ENCODE results near the gene RHBDL3. TPM values are rescaled to one million over a fixed set of nuclear protein-coding genes. Genes with fewer than 3 reads are reported as not detected.
"Not testable (repeated sequence)": the region's sequence is repeated elsewhere in the genome, so short reads cannot be mapped to it uniquely, and the experiment has no call there.

Gene RHBDL3
- total RNA-seq, 4 donors from 2014 or later, result 0.30 TPM; not detected in 3

DNA sequence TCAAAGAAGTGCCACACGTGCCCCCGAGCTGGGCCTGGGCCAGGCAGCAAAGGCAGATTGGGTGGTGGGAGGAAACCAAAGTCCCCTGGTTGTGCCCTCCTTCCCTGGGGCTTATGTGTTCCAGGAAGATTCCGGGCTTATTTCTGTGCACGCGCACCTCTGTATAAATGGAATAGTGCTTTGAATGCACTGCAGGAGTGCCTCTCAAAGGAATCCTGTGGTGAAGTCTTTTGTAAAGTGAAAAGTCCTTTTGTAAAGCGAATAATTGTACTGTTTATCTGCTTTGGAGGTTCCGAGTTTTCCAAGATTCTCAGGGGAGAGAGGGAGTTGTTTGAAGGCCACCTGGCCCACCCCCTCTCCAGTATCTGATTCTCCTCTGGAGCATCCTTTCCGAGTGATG is 49.5 kb downstream of the RHBDL3 start:
- 66 to 81% methylated on average over 8 of the region's 8 CpGs for WGBS, 2 donors
- Histone ChIP-seq H3K36me3 (no peaks in the 10 kb centered on the region), H3K4me3 (no peak overlapping the region), H3K27ac (no peak overlapping the region), H3K4me1 (peaks cover 0 to 8% (median 0%) of the 10 kb centered on the region in 4 donors), H3K9me3 (no peaks in the 10 kb centered on the region), H3K27me3 (no peaks in the 10 kb centered on the region)
- no peak for TF ChIP-seq EP300 (IDR thresholded peaks at IDR 0.05)
- TF ChIP-seq, protein P1, sequence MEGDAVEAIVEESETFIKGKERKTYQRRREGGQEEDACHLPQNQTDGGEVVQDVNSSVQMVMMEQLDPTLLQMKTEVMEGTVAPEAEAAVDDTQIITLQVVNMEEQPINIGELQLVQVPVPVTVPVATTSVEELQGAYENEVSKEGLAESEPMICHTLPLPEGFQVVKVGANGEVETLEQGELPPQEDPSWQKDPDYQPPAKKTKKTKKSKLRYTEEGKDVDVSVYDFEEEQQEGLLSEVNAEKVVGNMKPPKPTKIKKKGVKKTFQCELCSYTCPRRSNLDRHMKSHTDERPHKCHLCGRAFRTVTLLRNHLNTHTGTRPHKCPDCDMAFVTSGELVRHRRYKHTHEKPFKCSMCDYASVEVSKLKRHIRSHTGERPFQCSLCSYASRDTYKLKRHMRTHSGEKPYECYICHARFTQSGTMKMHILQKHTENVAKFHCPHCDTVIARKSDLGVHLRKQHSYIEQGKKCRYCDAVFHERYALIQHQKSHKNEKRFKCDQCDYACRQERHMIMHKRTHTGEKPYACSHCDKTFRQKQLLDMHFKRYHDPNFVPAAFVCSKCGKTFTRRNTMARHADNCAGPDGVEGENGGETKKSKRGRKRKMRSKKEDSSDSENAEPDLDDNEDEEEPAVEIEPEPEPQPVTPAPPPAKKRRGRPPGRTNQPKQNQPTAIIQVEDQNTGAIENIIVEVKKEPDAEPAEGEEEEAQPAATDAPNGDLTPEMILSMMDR (IDR thresholded peaks at IDR 0.05), result no peak
- TF ChIP-seq POLR2A (IDR thresholded peaks at IDR 0.05), result no peak
- DNase-seq (ENCODE audit: low spot score in 2 of 2), result no peak

DNA sequence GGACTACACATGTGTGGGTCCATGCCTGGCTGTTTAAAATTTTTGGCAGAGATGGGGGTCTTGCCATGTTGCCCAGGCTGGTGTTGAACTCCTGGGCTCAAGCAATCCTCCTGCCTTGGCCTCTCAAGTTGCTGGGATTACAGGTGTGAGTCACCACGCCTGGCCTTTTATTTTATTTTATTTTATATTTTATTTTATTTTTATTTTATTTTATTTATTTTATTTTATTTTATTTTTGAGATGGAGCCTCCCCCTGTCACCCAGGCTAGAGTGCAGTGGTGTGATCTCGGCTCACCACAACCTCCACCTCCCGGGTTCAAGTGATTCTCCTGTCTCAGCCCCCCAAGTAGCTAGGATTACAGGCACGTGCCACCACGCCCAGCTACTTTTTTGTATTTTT is 51.0 kb downstream of the RHBDL3 start:
- H3K27ac ChIP-seq; H3K27me3 ChIP-seq; H3K9me3 ChIP-seq; DNase-seq (ENCODE audit: low spot score in 2 of 2); H3K36me3 ChIP-seq; H3K4me1 ChIP-seq; H3K4me3 ChIP-seq: not testable (repeated sequence)
- 93 to 95% methylated on average over 5 of the region's 5 CpGs for WGBS, 2 donors

DNA sequence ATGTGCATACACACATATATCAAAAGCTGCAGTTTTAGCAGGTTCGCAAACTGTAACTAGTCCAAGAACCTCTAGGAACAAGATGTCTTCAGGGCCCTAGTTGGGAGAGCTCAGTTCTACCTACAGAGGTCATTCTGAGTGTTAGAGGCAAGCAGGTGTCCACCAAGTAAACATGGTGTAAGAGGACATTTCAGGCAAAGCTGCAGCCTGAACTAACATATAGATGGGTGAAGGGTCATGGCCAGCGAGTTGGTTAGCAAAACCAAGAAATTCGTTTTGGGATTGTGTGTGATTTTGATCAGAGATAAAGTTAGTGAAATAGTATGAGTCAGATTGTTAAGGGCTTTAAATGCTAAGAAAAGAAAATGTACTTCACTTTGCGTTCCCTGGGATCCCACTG is 51.7 kb downstream of the RHBDL3 start:
- no peak for DNase-seq (ENCODE audit: low spot score in 2 of 2)
- 75 to 80% methylated on average over 4 of the region's 4 CpGs for WGBS, 2 donors
- H3K27ac ChIP-seq, result no peak overlapping the region
- H3K27me3 ChIP-seq, result no peaks in the 10 kb centered on the region
- H3K4me3 ChIP-seq, result no peak overlapping the region
- no peaks in the 10 kb centered on the region for H3K36me3 ChIP-seq
- TF ChIP-seq EP300 (IDR thresholded peaks at IDR 0.05) (no peak), POLR2A (IDR thresholded peaks at IDR 0.05) (no peak)
- TF ChIP-seq, protein P1 (IDR thresholded peaks at IDR 0.05), result no peak
- H3K4me1 ChIP-seq, result no peaks in the 10 kb centered on the region
- no peaks in the 10 kb centered on the region for H3K9me3 ChIP-seq

DNA sequence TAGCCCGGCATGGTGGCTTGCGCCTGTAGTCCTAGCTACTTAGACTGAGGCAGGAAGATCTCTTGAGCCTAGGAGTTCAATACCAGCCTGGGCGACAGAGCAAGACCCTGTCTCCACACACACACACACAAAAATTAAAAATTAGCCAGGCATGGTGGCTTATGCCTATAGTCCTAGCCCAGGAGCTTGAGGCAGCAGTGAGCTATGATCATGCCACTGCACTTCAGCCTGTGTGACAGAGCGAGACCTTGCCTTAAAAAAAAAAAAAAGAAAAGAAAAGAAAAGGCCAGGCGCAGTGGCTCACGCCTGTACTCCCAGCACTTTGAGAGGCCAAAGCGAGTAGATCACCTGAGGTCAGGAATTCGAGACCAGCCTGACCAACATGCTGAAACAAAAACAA is 52.4 kb downstream of the RHBDL3 start:
- DNase-seq (ENCODE audit: low spot score in 2 of 2), result no peak
- Histone ChIP-seq H3K4me1 (no peaks in the 10 kb centered on the region), H3K36me3 (no peaks in the 10 kb centered on the region), H3K4me3 (no peak overlapping the region), H3K27ac (no peak overlapping the region), H3K27me3 (no peaks in the 10 kb centered on the region), H3K9me3 (no peaks in the 10 kb centered on the region)
- TF ChIP-seq, protein P1 (IDR thresholded peaks at IDR 0.05), result no peak
- no peak for TF ChIP-seq POLR2A (IDR thresholded peaks at IDR 0.05)
- TF ChIP-seq EP300 (IDR thresholded peaks at IDR 0.05), result no peak
- 91 to 92% methylated on average over 8 of the region's 8 CpGs for WGBS, 2 donors

DNA sequence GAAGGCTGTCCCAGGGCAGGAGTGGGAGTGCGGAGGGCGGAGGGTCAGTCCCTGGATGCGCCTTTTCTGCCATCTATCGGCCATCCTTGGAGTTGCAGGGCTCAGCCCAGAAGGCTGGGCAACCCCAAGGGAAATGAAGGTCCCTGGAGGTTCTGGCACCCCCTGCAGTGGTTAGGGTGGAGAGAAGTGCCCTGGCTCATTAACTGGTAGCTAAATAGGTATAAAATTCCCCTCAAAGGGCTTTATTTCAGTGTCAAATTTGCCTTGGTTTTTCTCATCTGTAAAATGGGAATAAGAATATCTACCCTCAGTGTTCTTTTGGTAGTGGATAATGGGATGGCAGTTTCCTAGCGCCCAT is 53.9 kb downstream of the RHBDL3 start:
- no peaks in the 10 kb centered on the region for H3K36me3 ChIP-seq
- peaks cover 0 to 9% (median 0%) of the 10 kb centered on the region in 4 donors for H3K4me1 ChIP-seq
- WGBS, 2 donors, result 17 to 18% methylated on average over 5 of the region's 5 CpGs
- peak overlapping the region in 1 of 4 donors; percentile 6 for H3K4me3 ChIP-seq
- H3K27ac ChIP-seq, result no peak overlapping the region
- TF ChIP-seq POLR2A (IDR thresholded peaks at IDR 0.05), result no peak
- TF ChIP-seq, protein P1 (IDR thresholded peaks at IDR 0.05), result peak; percentile 79 to 95 (median 87)
- no peaks in the 10 kb centered on the region for H3K27me3 ChIP-seq
- peak; percentile 46 to 79 for DNase-seq (ENCODE audit: low spot score in 2 of 2)
- no peaks in the 10 kb centered on the region for H3K9me3 ChIP-seq

DNA sequence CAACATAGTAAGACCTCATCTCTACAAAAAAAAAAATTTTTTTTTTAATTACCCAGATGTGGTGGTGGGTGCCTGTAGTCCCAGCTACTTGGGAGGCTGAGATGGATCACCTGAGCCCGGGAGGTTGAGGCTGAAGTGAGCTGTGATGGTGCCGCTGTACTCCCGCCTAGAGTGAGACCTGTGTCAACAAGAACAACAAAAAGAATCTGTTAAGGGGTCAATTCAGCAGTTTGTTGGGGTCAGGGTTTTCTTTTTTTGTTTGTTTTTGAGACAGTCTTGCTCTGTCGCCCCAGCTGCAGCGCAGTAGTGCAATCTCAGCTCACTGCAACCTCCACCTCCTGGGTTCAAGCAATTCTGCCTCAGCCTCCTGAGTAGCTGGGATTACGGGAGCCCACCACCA is 54.4 kb downstream of the RHBDL3 start:
- WGBS, 2 donors, result 74 to 80% methylated on average over 6 of the region's 6 CpGs
- DNase-seq (ENCODE audit: low spot score in 2 of 2); H3K9me3 ChIP-seq; H3K27me3 ChIP-seq; H3K4me3 ChIP-seq; H3K36me3 ChIP-seq; H3K27ac ChIP-seq; H3K4me1 ChIP-seq: not testable (repeated sequence)

All from tibial nerve (tissue), 4 donors.